Endothelial cell of umbilical vein (primary cell): ENCODE measurements around the gene EIF3I. TPM values are rescaled to one million over a fixed set of nuclear protein-coding genes. Genes with fewer than 3 reads are reported as not detected.

Experiments
- BruUV-seq: library from RNA; stranded (reverse); fragments of 400-500 nt; replicated peaks from 2 replicates; lab custom pipeline; 2021; lab: Mats Ljungman, UMichigan
- CTCF ChIA-PET: fragments of 300-600, 350-600 bp; sonication (Branson Sonifier 250); formaldehyde crosslinking; loops from one replicate; lab custom pipeline; 2021; ENCODE audit warnings: antibody characterized with exemption, inconsistent platforms; lab: Charles Lee
- POLR2A ChIA-PET: fragments of 300-600, 350-600 bp; sonication (Branson Sonifier 250); formaldehyde crosslinking; loops from one replicate; lab custom pipeline; 2021; ENCODE audit warnings: antibody characterized with exemption, inconsistent platforms; lab: Charles Lee
- DNase-seq: peaks from one replicate; pipeline ENCODE4 v3.0.0-alpha.2; 2011; ENCODE audit warnings: low read depth, low spot score
- FAIRE-seq: peaks from 2 replicates; lab custom pipeline; 2011; peaks lifted over from hg19 to GRCh38; lab: Jason Lieb, UNC
- H2AFZ ChIP-seq: 2 replicates; pipeline ENCODE4 v1.6.0; 2012; ENCODE audit warnings: low read depth, low read length, control low read depth, inconsistent platforms
- H3K27ac ChIP-seq: 2 replicates; pipeline ENCODE4 v1.5.1; 2011; ENCODE audit warnings: low read depth, mild to moderate bottlenecking, control low read depth, low read length, moderate library complexity; ENCODE audit not compliant: insufficient read depth
- H3K27me3 ChIP-seq, 2 experiments: 2 replicates each; pipeline versions ENCODE4 v1.6.0 to v1.6.1; 2011; ENCODE audit warnings: low read length in 2 of 2, mixed read lengths in 1 of 2; ENCODE audit not compliant: control insufficient read depth in 2 of 2, insufficient read depth in 2 of 2
- H3K36me3 ChIP-seq, 2 experiments: 2 replicates in 1 of 2; 3 replicates in 1 of 2; pipeline ENCODE4 v1.5.1; 2011; ENCODE audit warnings: low read length in 2 of 2, mild to moderate bottlenecking in 1 of 2, moderate library complexity in 1 of 2; ENCODE audit not compliant: control insufficient read depth in 2 of 2, insufficient read depth in 2 of 2; ENCODE audit errors: extremely low read depth in 1 of 2
- H3K4me1 ChIP-seq: 3 replicates; pipeline ENCODE4 v1.5.1; 2011; ENCODE audit warnings: mild to moderate bottlenecking, low read length; ENCODE audit not compliant: control insufficient read depth, insufficient read depth; ENCODE audit errors: extremely low read depth
- H3K4me2 ChIP-seq: 2 replicates; pipeline ENCODE4 v1.6.1; 2011; ENCODE audit warnings: low read length, control low read depth, mixed read lengths; ENCODE audit not compliant: insufficient read depth
- H3K4me3 ChIP-seq, 3 experiments: fragments of 200-600 bp in 1 of 3; sonication (generic), shearing (Covaris generic) in 1 of 3; replicated peaks in 1 of 3; 2 replicates each; pipeline ENCODE4 v1.5.1; 2011 to 2016; ENCODE audit warnings: control low read depth in 3 of 3, low read length in 3 of 3, mild to moderate bottlenecking in 2 of 3, inconsistent platforms in 1 of 3, low read depth in 1 of 3, moderate library complexity in 1 of 3; ENCODE audit not compliant: insufficient read depth in 1 of 3
- H3K79me2 ChIP-seq: 2 replicates; pipeline ENCODE4 v1.6.0; 2012; ENCODE audit warnings: low read length, inconsistent platforms; ENCODE audit not compliant: control insufficient read depth, insufficient read depth
- H3K9ac ChIP-seq: replicated peaks from 2 replicates; pipeline ENCODE3; 2011; ENCODE audit warnings: low read length, control low read depth; ENCODE audit not compliant: insufficient read depth; ENCODE audit errors: extremely low read depth
- H3K9me1 ChIP-seq: replicated peaks from 3 replicates; pipeline ENCODE4 v1.6.0; 2011; ENCODE audit warnings: mild to moderate bottlenecking, low read length; ENCODE audit not compliant: control insufficient read depth, insufficient read depth; ENCODE audit errors: extremely low read depth
- H3K9me3 ChIP-seq: replicated peaks from 2 replicates; pipeline ENCODE4 v1.5.1; 2012; ENCODE audit warnings: low read length, inconsistent platforms; ENCODE audit not compliant: control insufficient read depth, insufficient read depth
- H4K20me1 ChIP-seq: replicated peaks from 2 replicates; pipeline ENCODE3; 2011; ENCODE audit warnings: mild to moderate bottlenecking, low read length; ENCODE audit not compliant: control insufficient read depth, insufficient read depth; ENCODE audit errors: extremely low read depth
- EZH2 ChIP-seq: IDR thresholded peaks from 2 replicates; pipeline ENCODE4 v1.6.1; 2012; ENCODE audit warnings: borderline replicate concordance, low read depth, mild to moderate bottlenecking, moderate library complexity, low read length, inconsistent platforms; ENCODE audit not compliant: severe bottlenecking
- FOS ChIP-seq: IDR thresholded peaks from 2 replicates; pipeline ENCODE4 v1.6.1; 2011; ENCODE audit warnings: mild to moderate bottlenecking, low read length, moderate library complexity, borderline replicate concordance; ENCODE audit not compliant: insufficient read depth
- GATA2 ChIP-seq: IDR thresholded peaks from 2 replicates; pipeline ENCODE4 v1.7.0; 2011; ENCODE audit warnings: low read depth, mild to moderate bottlenecking, moderate library complexity, mixed read lengths, low read length; ENCODE audit not compliant: insufficient read length, insufficient read depth
- POLR2A ChIP-seq: IDR thresholded peaks from 2 replicates; pipeline ENCODE4 v1.6.1; 2012; ENCODE audit warnings: low read depth, mild to moderate bottlenecking, control low read depth, low read length
- dilution Hi-C: fragments of 300-500 bp; cut with MboI; formaldehyde crosslinking; loops from one replicate; pipeline ENCODE4 v1.15.0; 2019; ENCODE audit warnings: low sequenced_read_pairs; ENCODE audit not compliant: extremely low pct_ligation_motif_present
- intact Hi-C: fragments of 100-400 bp; cut with micrococcal nuclease; formaldehyde crosslinking; loops from one replicate; pipeline ENCODE4 v1.10.0; 2022
- polyA plus RNA-seq, 4 experiments: library from polyadenylated mRNA; depleted of rRNA in 3 of 4; stranded (reverse) in 3 of 4; unstranded in 1 of 4; fragments of >200 nt; gene quantifications; 2 replicates each; pipeline versions ENCODE4 v1.2.1 to v1.2.3, GENCODE V29; 2011 to 2012; ENCODE audit warnings: missing spikeins in 1 of 4
- total RNA-seq: library from RNA; stranded (reverse); gene quantifications from 2 replicates; pipeline ENCODE4 v1.2.3, GENCODE V29; 2021

Gene EIF3I
- total and polyA plus RNA-seq, 2 donors (not counting 3 experiments of a cell fraction or from before 2014, with no cell fraction given), result 186 to 331 TPM

DNA sequence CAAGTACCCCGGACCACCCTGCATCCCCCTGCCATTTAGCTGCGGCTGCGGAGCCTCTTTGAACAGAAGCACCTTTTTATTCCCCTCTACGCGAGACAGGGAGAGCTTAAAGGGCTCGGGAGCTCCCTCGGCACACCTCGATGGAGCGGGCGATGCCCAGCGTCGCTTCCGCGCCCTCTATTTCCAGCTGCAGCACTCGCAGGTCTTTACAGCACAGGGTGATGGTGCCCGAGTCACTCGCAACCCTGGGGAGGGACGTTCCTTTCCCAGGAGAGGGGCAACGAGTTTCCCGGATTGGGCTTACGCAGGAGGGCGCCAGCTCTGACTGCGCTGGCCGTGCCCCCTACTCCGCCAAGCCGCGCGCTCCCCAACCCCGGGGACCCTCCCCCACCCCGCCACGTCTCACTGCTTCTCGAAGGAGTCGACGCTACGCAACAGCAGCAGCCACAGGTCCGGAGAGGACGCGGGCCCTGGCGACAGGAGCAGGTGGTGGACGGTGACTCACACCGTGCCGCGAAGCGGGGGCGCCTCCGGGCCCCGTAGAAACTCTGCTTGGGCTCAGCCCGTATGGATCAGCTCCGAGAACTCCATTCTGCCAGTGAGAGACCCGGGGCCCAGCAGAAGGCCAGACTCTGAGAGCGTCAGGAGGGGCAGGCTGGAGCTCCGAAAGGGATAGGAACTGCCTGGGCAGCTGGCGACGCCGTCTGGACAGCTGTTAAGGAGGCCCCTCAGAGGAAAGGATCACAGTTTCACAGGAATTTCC is 19.0 kb downstream of the EIF3I start:
- POLR2A ChIA-PET, result interaction anchor here (0.8 to 3.2 kb wide), 7 partner anchors 9 to 100 kb away, joined by 3 to 25 read pairs (median 4); partner anchors contain the start of genes HDAC1 and MARCKSL1
- peak; percentile 52 for FAIRE-seq

GRCh38 chr1:32242341-32242851 is 20.2 kb downstream of the EIF3I start:
- DNase-seq (peak; percentile 22), FAIRE-seq (peak; percentile 53)
- Histone ChIP-seq H3K36me3 (no peaks in the 10 kb centered on the region), H3K4me3 (no peak overlapping the region), H4K20me1 (no peaks in the 10 kb centered on the region), H3K9me3 (no peaks in the 10 kb centered on the region), H3K27me3 (no peaks in the 10 kb centered on the region), H3K27ac (no peak overlapping the region), H3K4me1 (peaks cover 35% of the 10 kb centered on the region), H3K4me2 (no peak overlapping the region), H3K79me2 (no peaks in the 10 kb centered on the region), H3K9ac (no peak overlapping the region), H2AFZ (no peak overlapping the region), H3K9me1 (no peaks in the 10 kb centered on the region)
- no TSS peak for BruUV-seq
- intact Hi-C loops, result no loop called here
- CTCF ChIA-PET, result interaction anchor here (1.2 to 4.1 kb wide), 6 partner anchors 19 to 79 kb away, joined by 4 to 30 read pairs (median 4); no protein-coding TSS in a partner anchor
- POLR2A ChIA-PET, result interaction anchor here (3.2 kb wide), 1 partner anchor 94 kb away, joined by 25 read pairs; the partner anchor contains the start of gene MARCKSL1
- dilution Hi-C loops, result no loop called here
- TF ChIP-seq GATA2, result peak; percentile 11
- no peak for TF ChIP-seq EZH2

More for the DNA sequence above, 19.0 kb downstream of the EIF3I start:
- Histone ChIP-seq H3K27ac (peak overlapping the region; percentile 70), H3K9me1 (no peaks in the 10 kb centered on the region), H4K20me1 (no peaks in the 10 kb centered on the region), H3K4me1 (peaks cover 28% of the 10 kb centered on the region), H2AFZ (peak overlapping the region; percentile 95), H3K4me2 (peak overlapping the region; percentile 88), H3K9ac (peak overlapping the region; percentile 68), H3K36me3 (no peaks in the 10 kb centered on the region), H3K9me3 (no peaks in the 10 kb centered on the region), H3K4me3 (peak overlapping the region; percentile 50 to 81 (median 76)), H3K79me2 (no peaks in the 10 kb centered on the region), H3K27me3 (no peaks in the 10 kb centered on the region)
- BruUV-seq, result TSS peak; percentile 23
- DNase-seq, result peak; percentile 76
- TF ChIP-seq FOS (peak; percentile 54), POLR2A (no peak)
- intact Hi-C loops, result loop anchor here (1.0 to 2.0 kb wide), 4 partner anchors 9 to 75 kb away; partner anchors contain the start of genes EIF3I, HDAC1 and TMEM234
- dilution Hi-C loops, result no loop called here
- CTCF ChIA-PET, result interaction anchor here (0.6 to 8.4 kb wide), 21 partner anchors 8 to 158 kb away, joined by 3 to 73 read pairs (median 4); partner anchors contain the start of genes EIF3I, FAM167B, HDAC1 and LCK
